Limb (tissue), 2 donors: Measurements from ENCODE around the gene SLC25A29.

ENCODE experiments used
- DNase-seq, 2 donors: peaks; one replicate each; pipeline ENCODE4 v3.0.0-alpha.2; 2016; ENCODE audit errors: extremely low spot score in 2 of 2

SLC25A29 gene

DNA sequence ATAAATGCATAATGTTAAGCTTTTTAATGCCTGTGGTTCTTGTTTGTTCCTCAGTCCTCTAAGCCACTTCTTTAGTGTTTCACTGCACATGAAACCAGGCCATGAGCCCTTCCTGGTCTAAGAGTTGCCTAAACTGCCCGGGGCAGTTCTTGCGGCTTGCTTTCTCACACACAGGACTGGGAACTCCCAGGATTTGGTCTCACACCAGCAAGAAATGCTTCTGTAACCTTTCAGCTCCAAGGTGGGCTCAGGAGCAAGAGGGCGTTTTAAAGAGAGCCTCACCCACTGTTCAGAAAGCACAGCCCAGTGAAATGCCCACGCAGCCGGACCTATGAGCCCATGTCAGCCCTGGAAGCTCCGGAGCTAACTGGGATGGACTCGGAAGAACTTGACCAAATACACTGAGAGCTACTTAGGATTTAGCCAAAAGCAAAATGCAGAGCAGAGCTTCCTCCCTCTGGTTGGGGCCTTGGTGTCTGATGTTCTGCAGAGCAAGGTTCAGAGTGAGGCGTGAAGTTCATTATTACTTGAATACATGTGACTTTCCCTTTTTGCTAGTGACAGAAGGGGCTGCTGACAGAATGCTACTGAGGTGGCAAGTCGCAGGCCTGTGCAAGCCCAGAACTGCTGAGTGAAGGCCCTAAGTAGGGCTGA, 23.4 kb downstream of the SLC25A29 start:
- DNase-seq: no peak

DNA sequence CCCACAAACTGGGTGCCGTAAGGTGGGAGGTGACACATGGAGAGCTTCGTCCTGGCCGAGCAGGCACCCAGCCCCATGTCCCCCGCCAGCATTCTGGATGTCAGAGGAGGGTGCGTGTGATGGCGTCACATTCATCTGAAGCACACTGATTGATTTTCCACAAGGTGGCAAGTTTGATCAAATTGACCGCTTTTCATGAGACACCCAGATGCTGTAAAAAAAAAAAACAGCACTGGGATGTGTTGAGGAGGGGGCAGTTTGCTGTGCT, 24.2 kb downstream of the SLC25A29 start:
- DNase-seq: peak in 1 of 2 donors; percentile 23

GRCh38 chr14:100281286-100282082, 24.8 kb downstream of the SLC25A29 start:
- peak in 1 of 2 donors; percentile 25 for DNase-seq

DNA sequence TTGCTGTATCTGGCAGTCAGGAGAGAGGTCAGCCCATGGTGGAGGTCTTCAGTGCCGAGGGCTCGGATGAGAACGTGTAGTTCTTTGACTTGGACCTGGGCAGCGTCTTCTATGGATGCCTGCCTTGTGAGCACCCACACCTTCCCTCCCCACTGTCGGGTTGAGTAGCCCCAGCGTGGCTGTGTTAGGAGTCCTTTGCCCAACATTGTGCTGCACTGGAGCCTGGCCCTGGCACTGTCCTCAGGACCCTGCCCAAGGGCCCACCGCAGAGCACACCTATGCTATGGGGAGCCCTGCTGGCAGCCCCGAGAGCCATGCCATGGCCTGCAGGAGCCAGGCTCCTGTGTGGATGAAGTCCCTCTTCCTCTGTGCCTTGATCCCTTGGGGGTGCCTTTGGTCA, 26.7 kb downstream of the SLC25A29 start:
- DNase-seq: peak in 1 of 2 donors; percentile 22

DNA sequence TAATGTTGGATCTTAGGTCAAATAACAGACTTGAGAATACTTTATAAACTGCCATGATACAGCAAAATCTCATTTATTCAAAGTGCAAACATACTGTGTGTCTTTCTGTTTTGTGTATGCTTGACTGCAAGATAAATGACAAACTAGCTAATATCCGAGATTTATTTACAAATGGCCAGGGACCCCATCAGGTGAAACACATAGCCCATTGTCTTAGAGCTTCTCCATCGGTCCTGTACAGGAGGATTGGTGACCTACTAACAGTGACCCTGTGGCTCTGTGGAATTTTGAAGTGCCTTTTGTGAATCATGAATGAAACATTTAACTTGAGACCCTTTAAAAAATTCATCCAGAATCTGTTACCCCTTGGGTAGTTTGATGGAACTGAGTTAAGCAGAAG, 27.1 kb downstream of the SLC25A29 start:
- DNase-seq: no peak

DNA sequence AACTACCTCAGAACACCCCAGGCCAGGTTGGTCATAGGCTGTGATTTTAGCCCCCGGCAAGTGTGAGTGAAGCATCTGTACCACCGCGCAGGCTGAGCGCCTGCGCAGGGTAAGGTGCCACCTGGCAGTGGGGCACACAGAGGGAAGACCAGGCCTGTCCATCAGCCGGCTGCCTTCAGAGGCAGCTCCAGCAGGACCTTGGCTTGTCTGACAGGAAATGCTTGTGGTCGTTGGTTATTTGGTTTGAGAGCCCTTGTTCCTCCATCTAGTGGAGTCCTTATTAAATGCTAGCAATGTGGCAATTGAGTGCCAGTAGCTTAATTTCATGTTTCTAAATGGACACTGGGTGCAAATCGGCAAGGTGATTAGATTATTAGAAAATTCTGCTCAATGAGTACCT, 27.5 kb downstream of the SLC25A29 start:
- DNase-seq: no peak

GRCh38 chr14:100275214-100275613, 31.0 kb downstream of the SLC25A29 start:
- no peak for DNase-seq

DNA sequence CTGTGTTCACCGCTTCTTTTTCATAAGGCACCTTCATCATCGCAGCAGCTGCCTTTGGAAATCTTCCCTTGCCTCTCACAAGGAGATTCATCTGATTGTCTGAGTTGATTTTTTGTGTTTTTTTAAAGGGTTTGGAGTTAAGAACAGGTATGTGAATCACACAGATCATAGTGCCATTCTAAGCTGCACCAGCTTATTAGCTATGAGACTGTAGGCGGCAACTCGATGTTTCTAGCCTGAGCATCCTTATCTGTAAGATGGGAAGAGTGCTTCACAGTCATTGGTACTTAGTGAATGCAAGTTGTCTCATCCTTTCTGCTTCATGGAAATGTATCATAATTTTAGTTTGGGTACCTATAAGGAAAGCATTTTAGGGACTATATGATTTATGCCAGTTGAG, 32.0 kb downstream of the SLC25A29 start:
- no peak for DNase-seq

GRCh38 chr14:100271247-100271939, 34.9 kb downstream of the SLC25A29 start:
- DNase-seq: no peak

DNA sequence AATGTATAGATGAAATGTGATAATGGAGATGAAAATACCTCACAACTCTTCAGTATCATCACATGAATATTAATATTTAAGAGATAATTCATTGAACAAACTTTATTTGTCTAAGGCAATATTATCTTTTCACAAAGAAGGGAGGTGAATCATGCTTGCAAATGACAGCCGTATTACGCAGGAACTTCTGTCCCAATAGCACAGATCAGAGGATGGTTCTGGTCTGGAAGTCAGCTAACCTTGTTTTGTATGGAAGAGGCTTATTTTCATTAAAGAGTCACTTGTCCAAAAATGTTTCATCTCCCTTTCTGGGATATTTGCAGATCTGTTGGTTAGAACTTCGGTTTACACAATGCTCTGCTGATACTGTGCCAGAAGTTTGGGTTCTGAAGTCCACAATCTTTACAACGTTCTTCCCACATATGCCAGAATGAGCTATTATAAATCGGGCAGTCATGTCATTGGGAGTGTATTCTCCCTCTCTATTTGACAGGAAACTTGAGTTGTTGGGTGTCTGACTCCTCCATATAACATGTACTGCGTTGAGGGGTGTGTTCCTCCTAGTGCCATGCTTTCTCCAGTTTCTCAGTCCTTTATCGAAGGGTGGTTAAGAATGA, 37.5 kb downstream of the SLC25A29 start:
- DNase-seq: no peak

- DNase-seq: no peak
Measured at GRCh38 chr14:100267990-100268389, 38.3 kb downstream of the SLC25A29 start.

DNA sequence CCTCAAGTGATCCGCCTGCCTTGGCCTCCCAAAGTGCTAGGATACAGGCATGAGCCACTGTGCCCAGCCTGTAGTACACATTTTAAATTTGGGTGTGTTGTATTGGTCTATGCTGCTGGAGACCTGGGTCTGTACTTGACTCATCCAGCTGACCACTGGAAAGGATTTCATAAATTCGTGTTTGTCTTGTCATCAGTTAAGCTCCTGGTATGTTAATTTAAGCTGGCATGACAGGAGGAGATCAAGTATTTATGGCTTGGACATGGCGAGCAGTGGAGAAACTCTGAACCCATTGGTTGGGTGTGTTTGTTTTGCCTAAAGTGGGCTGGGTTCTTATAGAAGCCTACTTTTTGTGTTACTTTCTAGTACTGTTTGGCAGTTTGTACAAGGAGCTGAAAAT, 43.1 kb downstream of the SLC25A29 start:
- no peak for DNase-seq

GRCh38 chr14:100262545-100262944, 43.7 kb downstream of the SLC25A29 start:
- DNase-seq: no peak

- DNase-seq: no peak
Measured at GRCh38 chr14:100261621-100262020, 44.6 kb downstream of the SLC25A29 start.

- DNase-seq: no peak
Measured at GRCh38 chr14:100256339-100256895, 49.8 kb downstream of the SLC25A29 start.

- DNase-seq: no peak
Measured at GRCh38 chr14:100252684-100253083, 53.6 kb downstream of the SLC25A29 start.

- DNase-seq: no peak
Measured at GRCh38 chr14:100250732-100251465, 55.3 kb downstream of the SLC25A29 start.

DNA sequence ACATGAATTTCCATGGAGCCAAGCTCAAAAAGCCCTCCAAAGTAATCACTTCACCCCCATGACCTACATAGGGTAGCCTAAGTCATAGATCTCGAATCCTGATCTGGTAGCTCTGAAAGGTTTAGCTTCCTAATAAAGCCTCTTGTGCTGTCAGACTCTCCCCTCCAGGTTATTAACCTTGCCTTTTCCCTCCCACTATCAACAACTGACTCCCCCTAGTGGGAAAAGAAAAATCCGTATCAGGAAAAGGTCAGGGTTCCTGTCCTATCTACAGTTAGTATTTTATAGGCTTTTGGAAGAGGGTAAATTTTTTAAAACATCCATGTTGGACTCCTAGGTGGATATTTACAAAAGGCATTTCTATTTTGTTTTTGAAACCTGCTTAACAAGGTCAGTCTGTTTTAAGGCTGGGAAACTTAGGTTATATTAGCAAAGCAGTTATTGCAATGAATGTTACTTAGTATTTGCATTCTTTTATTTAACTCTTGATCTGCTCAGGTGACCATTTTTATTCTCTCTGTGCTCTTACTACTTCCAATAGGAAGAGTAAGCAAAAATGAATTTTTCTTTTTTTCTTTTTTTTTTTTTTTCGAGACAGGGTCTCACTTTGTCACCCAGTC, 59.3 kb downstream of the SLC25A29 start:
- DNase-seq: peak in 1 of 2 donors; percentile 38

DNA sequence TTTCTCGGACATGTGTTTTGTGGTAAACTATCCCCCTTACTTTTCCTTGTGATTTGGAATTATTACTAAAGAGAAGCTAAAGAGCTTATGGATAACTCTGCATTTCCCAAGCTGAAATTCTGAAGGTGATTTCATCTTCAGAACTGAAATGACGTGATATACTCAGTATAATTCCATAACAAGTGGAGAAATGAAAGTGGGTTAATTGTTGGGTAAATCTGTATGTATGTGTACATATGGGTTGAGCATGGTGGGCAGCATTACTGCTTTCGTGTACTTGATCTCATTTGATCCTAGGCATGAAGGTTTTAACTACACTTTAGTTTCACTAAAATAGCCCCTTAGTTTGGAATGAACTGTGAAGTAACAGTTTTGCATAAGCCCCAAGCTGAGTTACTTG, 63.2 kb downstream of the SLC25A29 start:
- DNase-seq: no peak

- DNase-seq: no peak
Measured at GRCh38 chr14:100241279-100241678, 65.0 kb downstream of the SLC25A29 start.
